NCI-H2196 treated with DMSO at 0.1 percent for 48 hours (cell line): ENCODE results near the gene PIK3C2G.

Source experiments
- DNase-seq: peaks from one replicate; lab custom pipeline; 2025; ENCODE audit not compliant: unreplicated experiment; lab: John Stamatoyannopoulos, UW

Gene PIK3C2G

DNA sequence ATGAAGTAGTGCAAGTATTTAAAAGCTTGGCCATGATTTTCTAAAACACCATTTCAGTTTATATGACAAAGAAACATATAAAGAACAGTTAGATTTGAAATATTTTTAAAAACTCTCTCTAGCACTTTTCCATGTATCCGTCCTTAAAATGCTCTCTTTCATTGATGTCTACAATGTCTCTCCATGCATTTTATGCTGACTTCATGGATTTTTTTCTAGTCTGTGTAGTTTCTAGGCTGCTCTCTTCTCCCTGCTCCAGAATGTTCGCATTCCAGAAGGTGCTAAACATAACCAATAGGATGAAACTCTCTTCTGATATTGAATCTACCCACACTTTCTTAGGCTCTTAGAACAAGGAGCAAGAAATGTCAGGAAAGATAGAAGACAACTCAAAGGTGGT is 351.7 kb downstream of the PIK3C2G start:
- DNase-seq, result no peak

GRCh38 chr12:18620986-18621385 is 359.7 kb downstream of the PIK3C2G start:
- no peak for DNase-seq

- no peak for DNase-seq
Observed at GRCh38 chr12:18629445-18629844, 368.1 kb downstream of the PIK3C2G start.

DNA sequence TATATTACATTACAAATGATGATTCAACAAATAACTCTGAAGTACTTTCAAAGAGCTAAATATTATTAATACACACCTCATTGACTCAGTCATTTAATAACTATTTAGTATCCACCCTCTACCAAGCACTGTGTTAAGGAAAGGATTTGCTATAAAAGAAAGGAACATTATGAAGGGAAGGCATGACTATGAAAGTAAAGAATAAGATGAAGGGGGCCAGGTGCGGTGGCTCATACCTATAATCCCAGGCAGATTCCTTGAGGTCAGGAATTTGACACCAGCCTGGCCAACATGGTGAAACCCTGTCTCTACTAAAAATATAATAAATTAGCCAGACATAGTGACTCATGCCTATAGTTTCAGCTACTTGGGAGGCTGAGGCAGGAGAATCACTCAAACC is 368.6 kb downstream of the PIK3C2G start:
- no peak for DNase-seq

DNA sequence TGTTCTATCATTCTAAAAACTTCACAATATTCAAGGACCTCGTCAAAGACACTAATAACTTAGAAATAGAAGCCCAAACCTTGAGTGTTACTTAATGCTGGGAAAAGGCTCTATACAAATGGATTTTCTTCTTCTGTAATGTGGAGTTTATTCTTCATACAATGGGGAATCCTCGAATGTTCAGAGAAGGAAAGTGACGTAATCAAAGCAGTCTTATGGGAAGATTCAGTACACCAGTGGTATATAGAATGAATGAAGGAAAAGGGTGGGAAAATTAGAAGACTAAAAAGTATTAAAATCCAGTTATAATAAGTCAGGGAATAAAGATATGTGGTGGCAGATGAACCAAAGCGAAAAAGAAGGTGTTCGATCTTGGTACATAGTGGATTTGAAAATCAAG is 370.0 kb downstream of the PIK3C2G start:
- no peak for DNase-seq

- no peak for DNase-seq
Observed at GRCh38 chr12:18632848-18633247, 371.5 kb downstream of the PIK3C2G start.

- no peak for DNase-seq
Observed at GRCh38 chr12:18634382-18634781, 373.1 kb downstream of the PIK3C2G start.

DNA sequence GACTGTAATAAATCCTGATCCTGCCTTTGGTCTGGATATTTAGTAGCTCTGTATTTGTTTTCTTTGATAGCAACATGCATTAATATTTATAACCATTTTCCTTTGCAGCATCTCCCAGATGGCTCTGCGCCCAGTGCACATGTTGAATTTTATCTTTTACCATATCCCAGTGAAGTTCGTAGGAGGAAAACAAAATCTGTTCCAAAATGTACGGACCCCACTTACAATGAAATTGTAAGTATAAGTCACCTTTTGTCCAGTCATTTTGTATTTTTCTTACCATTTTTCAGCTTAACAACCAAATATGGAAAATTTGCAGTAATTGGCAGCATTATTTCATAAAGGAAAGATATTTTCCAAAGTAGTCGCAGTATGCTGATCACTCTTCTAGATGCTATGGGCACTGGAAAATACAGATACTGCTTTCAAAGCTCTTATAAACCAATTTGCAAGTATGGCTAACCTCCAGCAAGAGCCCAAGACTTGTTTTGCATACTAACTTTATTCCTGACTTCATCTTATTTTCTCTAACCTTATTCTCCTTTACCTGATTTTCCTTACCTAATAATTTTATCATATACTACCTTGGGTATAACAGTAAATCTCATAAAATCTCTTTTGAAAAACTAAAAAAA is 379.1 kb downstream of the PIK3C2G start:
- no peak for DNase-seq

- no peak for DNase-seq
Observed at GRCh38 chr12:18643681-18644080, 382.4 kb downstream of the PIK3C2G start.

DNA sequence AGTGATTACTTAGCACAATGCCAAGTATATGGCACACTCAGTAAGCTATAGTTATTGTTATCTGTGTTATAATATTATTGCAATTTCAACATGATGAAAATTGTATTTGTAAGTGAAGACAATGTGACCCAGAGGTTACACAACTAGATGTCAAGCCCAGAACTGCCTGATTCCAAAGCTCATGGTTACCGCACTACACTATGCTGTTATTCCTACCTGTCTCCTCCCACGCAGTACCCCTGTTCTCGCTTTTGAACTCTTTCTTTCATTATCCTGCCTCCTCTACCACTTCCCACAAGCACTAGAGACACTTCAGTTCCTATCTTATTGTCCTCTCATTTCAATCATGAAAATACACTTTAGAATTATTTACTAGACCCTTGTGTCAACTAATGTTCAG is 383.2 kb downstream of the PIK3C2G start:
- DNase-seq, result no peak

GRCh38 chr12:18646286-18646890 is 385.1 kb downstream of the PIK3C2G start:
- DNase-seq, result no peak

GRCh38 chr12:18651525-18651924 is 390.2 kb downstream of the PIK3C2G start:
- no peak for DNase-seq

DNA sequence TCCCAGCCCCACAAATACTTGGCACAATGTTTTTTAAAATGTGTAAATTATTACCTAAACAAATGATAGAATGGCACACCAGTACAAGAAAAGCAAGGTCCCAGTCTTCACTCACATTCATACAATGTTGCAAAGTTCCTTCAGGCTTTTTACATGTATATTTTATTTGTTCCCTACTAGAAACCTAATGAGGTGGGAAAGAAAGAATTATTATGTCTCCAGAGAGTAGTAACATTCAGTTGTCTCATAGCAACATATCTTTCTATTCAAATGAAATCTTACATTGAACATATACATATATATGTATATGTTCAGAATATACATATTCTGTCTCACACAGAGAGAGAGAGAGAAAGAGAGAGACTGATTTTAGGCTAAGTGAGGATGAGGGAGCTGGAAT is 391.3 kb downstream of the PIK3C2G start:
- DNase-seq, result no peak

GRCh38 chr12:18653465-18653864 is 392.1 kb downstream of the PIK3C2G start:
- no peak for DNase-seq

GRCh38 chr12:18655351-18655750 is 394.0 kb downstream of the PIK3C2G start:
- no peak for DNase-seq

DNA sequence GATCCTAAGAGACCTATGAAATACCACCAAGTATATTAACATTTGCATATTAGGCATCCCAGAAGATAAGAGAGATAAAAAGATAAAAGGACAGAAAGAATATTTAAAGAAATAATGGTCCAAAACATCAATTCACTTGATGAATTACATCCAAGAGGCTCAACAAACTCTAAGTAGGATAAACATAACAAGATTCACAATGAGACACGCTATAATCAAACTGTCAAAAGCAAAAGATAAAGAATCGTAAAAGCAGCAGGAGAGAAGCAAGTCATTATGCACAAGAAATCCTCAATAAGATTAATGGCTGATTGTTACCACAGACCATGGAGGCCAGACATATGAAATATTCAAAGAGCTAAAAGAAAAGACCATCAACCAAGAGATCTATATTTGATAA is 396.9 kb downstream of the PIK3C2G start:
- DNase-seq, result no peak

DNA sequence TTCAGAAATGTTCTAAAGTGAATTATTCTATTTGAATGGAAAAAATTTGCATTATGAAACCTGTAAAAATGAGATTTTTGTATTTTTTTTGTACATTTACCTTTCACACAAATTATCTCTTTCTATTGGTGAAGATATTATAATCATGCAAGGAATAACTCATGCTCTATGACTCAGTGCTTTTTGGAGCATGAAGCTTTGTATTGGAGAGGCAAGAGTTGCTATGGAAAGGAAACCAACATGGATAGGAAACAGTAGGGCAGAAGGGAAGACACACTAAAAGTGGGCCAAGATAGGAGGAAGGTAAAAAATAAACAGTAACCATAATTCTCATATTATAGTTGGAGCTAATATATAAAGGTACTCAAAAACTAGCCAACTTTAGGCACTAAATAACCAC is 397.5 kb downstream of the PIK3C2G start:
- no peak for DNase-seq

DNA sequence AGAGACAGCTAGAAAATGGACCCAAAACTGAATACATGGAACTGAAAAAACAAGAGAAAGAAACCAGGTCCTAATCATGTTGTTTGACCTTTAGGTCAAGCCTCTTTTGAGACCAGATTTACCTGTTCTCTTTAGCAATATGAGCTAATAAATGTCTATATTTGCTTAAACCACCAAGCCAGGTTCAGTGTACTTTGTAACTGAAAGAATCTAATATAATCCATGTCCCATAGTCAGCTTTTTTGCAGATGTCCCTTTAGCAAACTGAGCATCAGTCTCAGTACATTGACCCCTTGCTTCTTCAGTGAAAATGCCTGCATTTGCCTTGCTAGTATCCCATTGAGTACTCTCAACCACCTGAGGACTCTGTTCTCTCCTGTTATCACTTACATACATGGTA is 414.8 kb downstream of the PIK3C2G start:
- no peak for DNase-seq

- DNase-seq, result no peak
Observed at GRCh38 chr12:18676996-18677588, 415.8 kb downstream of the PIK3C2G start.

GRCh38 chr12:18681818-18682217 is 420.5 kb downstream of the PIK3C2G start:
- no peak for DNase-seq

DNA sequence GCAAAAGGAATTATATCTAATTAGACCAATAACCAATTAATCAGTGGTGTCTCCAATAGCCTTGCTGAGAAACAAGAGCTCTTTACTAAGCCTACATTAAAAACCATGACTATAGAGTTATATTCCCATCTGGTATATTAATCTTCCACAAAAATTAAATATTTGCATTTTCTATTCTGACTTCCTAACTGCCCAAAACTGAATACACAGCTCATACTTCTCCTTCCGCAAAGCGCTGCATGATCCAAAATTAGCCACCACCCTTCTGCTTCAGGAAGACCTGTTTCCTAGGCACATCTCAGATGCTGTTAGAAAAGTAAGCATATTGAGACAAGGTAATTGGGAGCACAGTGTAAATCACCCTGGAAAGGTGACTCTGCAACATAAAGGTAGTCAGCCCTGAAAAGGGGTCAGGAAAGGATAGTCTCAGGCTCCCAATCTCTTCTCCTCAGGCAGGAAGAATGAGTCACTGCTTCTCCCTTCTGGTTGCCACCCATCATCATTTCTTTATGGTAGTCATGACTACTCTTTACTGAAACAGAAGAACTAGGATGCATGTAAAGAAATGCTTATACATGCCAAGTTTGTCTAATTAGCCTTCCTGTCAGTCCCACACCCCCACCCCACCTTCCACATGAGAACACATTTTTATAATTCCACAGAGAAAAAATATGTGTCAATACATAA is 422.2 kb downstream of the PIK3C2G start:
- no peak for DNase-seq

GRCh38 chr12:18684430-18684829 is 423.1 kb downstream of the PIK3C2G start:
- no peak for DNase-seq
